OCI-LY7 (cell line): ENCODE results near the gene YOD1. TPM values are rescaled to one million over a fixed set of nuclear protein-coding genes. Genes with fewer than 3 reads are reported as not detected.
A peak's percentile ranks its signal among the peaks of the same experiment; 100 is the strongest.

Experiments used
- BruUV-seq: library from RNA; stranded (reverse); fragments of 400-500 nt; replicated peaks from 2 replicates; lab custom pipeline; 2021; lab: Mats Ljungman, UMichigan
- CTCF ChIA-PET: fragments of 300-600 bp; sonication (Branson Sonifier 250); formaldehyde crosslinking; loops from one replicate; lab custom pipeline; 2022; ENCODE audit warnings: antibody characterized with exemption; ENCODE audit not compliant: unreplicated experiment; lab: Charles Lee
- POLR2A ChIA-PET: fragments of 300-600 bp; sonication (Branson Sonifier 250); formaldehyde crosslinking; loops from one replicate; lab custom pipeline; 2022; ENCODE audit warnings: antibody characterized with exemption; lab: Charles Lee
- DNase-seq: peaks from one replicate; pipeline ENCODE4 v3.0.0-alpha.2; 2015; ENCODE audit warnings: low spot score
- H2AFZ ChIP-seq: fragments of 200-600 bp; sonication (generic), shearing (Covaris generic); 2 replicates; pipeline ENCODE4 v1.6.1; 2014; ENCODE audit warnings: mild to moderate bottlenecking, antibody characterized with exemption, low read length, moderate library complexity
- H3K27ac ChIP-seq: fragments of 200-600 bp; sonication (generic); 2 replicates; pipeline ENCODE4 v1.5.1; 2014; ENCODE audit warnings: mixed run types, low read depth, mild to moderate bottlenecking, moderate library complexity, low read length, inconsistent platforms; ENCODE audit not compliant: poor library complexity, severe bottlenecking
- H3K36me3 ChIP-seq: fragments of 200-600 bp; sonication (generic); 2 replicates; pipeline ENCODE4 v1.6.1; 2014; ENCODE audit warnings: mild to moderate bottlenecking, antibody characterized with exemption, low read length, moderate library complexity, mixed read lengths; ENCODE audit not compliant: insufficient read depth
- H3K4me1 ChIP-seq: fragments of 200-600 bp; sonication (generic); 2 replicates; pipeline ENCODE4 v1.5.1; 2014; ENCODE audit warnings: mild to moderate bottlenecking, low read length; ENCODE audit not compliant: insufficient read depth, poor library complexity, severe bottlenecking
- H3K4me2 ChIP-seq: fragments of 200-600 bp; sonication (generic); 2 replicates; pipeline ENCODE4 v1.6.1; 2014; ENCODE audit warnings: mild to moderate bottlenecking, low read length
- H3K4me3 ChIP-seq: fragments of 200-600 bp; sonication (generic); 2 replicates; pipeline ENCODE4 v1.5.1; 2014; ENCODE audit warnings: mild to moderate bottlenecking, low read depth, low read length; ENCODE audit not compliant: poor library complexity, severe bottlenecking
- H3K79me2 ChIP-seq: fragments of 200-600 bp; sonication (generic); 2 replicates; pipeline ENCODE4 v1.6.1; 2016; ENCODE audit warnings: low read depth, mild to moderate bottlenecking, low read length, moderate library complexity, mixed read lengths; ENCODE audit not compliant: insufficient read depth
- H3K9me2 ChIP-seq: fragments of 200-600 bp; sonication (generic); 2 replicates; pipeline ENCODE4 v1.6.1; 2016; ENCODE audit warnings: mild to moderate bottlenecking, low read length, mixed read lengths; ENCODE audit not compliant: insufficient read depth
- H3K9me3 ChIP-seq: fragments of 200-600 bp; sonication (generic); 2 replicates; pipeline ENCODE4 v1.6.1; 2014; ENCODE audit warnings: mild to moderate bottlenecking, mixed run types, low read length, mixed read lengths
- H4K20me1 ChIP-seq: fragments of 200-600 bp; sonication (generic); 2 replicates; pipeline ENCODE4 v1.6.1; 2014; ENCODE audit warnings: mild to moderate bottlenecking, antibody characterized with exemption, low read length, moderate library complexity, mixed read lengths; ENCODE audit not compliant: insufficient read depth
- EZH2phosphoT487 ChIP-seq: fragments of 200-600 bp; sonication (generic); IDR thresholded peaks from 2 replicates; pipeline ENCODE4 v1.6.1; 2018; ENCODE audit warnings: low read depth, borderline replicate concordance, mild to moderate bottlenecking, mixed run types, antibody characterized with exemption, low read length, moderate library complexity, mixed read lengths
- intact Hi-C: fragments of 100-400 bp; cut with micrococcal nuclease; formaldehyde crosslinking; loops from one replicate; pipeline ENCODE4 v1.10.0; 2022; ENCODE audit not compliant: unreplicated experiment
- total RNA-seq, 2 experiments: library from RNA; depleted of rRNA in 1 of 2; stranded (reverse); fragments of >200 nt in 1 of 2; shearing (Covaris generic) in 1 of 2; gene quantifications; 2 replicates each; pipeline ENCODE4 v1.2.3, GENCODE V29; 2014 to 2022
- TF ChIP-seq, protein P1 (sequence below): fragments of 200-600 bp; sonication (generic); conservative IDR thresholded peaks from 2 replicates; pipeline ENCODE4 v1.5.1; 2014; ENCODE audit warnings: mild to moderate bottlenecking, antibody characterized with exemption, low read length, moderate library complexity, mixed read lengths

The YOD1 gene
- total RNA-seq, 2 experiments from 2014 or later, result 16.2 to 16.5 TPM

DNA sequence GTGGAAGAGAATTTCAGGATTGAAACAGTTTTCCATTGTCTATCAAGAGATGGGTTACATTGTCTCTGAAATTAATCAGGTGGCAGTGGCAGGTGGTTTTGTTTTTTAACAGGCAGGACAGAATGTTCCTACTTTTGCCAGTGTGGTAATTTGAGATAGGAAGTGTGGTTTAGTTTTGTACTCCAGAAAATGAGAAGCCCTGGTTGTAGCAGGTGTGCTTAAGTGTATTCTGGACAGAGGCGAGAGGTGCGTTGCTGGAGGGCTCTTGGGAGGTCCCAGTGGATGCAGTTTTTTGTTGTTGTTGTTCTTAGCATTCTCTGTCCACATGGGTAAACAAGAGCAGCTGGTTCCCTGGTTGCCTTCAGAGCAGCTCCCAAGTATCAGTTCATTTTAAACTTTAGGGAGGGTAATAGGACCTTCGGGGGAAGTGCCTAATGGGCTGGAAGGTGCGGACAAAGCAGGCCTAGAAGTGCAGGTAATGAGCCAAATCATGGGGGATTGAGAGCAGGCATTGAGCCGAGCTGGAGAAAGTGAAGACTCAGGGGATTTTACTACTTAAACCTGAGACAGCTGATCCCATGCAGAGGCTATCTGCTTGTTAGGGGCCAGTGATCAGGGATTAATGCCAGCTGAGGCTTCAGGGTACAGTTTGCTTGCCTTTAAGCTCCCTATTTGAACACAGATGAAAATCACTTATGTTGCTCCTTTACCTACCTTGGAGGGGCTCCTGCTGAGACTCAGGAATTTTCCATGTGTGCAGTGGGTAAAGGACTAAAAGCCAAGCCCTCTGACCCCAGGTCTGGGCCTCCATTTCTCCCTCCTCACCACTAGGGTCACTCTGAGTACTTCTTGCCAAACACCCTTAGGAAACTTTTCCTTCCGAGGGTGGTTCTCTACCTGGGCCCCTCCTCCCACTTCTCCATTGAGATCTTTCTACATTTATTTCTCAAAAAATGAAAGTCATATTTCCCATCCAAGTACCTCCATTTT lies 8.2 kb upstream of the YOD1 start:
- H3K9me2 ChIP-seq, result no peaks in the 10 kb centered on the region
- H3K79me2 ChIP-seq, result no peaks in the 10 kb centered on the region
- intact Hi-C loops, result no loop called here
- H3K9me3 ChIP-seq, result no peaks in the 10 kb centered on the region
- POLR2A ChIA-PET, result interaction anchor here (0.5 to 1.2 kb wide), 3 partner anchors 21 to 407 kb away, joined by 3 read pairs; no protein-coding TSS in a partner anchor
- no peak overlapping the region for H3K4me3 ChIP-seq
- CTCF ChIA-PET, result no interaction called here
- TF ChIP-seq, protein P1, sequence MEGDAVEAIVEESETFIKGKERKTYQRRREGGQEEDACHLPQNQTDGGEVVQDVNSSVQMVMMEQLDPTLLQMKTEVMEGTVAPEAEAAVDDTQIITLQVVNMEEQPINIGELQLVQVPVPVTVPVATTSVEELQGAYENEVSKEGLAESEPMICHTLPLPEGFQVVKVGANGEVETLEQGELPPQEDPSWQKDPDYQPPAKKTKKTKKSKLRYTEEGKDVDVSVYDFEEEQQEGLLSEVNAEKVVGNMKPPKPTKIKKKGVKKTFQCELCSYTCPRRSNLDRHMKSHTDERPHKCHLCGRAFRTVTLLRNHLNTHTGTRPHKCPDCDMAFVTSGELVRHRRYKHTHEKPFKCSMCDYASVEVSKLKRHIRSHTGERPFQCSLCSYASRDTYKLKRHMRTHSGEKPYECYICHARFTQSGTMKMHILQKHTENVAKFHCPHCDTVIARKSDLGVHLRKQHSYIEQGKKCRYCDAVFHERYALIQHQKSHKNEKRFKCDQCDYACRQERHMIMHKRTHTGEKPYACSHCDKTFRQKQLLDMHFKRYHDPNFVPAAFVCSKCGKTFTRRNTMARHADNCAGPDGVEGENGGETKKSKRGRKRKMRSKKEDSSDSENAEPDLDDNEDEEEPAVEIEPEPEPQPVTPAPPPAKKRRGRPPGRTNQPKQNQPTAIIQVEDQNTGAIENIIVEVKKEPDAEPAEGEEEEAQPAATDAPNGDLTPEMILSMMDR, result peak; percentile 52
- TF ChIP-seq EZH2phosphoT487, result no peak
- H3K27ac ChIP-seq, result peak overlapping the region; percentile 62
- H3K4me1 ChIP-seq, result peaks cover 55% of the 10 kb centered on the region
- peaks cover 23% of the 10 kb centered on the region for H3K36me3 ChIP-seq
- no TSS peak for BruUV-seq
- H2AFZ ChIP-seq, result no peak overlapping the region
- peak; percentile 36 for DNase-seq
- peak overlapping the region; percentile 14 for H3K4me2 ChIP-seq
- no peaks in the 10 kb centered on the region for H4K20me1 ChIP-seq

DNA sequence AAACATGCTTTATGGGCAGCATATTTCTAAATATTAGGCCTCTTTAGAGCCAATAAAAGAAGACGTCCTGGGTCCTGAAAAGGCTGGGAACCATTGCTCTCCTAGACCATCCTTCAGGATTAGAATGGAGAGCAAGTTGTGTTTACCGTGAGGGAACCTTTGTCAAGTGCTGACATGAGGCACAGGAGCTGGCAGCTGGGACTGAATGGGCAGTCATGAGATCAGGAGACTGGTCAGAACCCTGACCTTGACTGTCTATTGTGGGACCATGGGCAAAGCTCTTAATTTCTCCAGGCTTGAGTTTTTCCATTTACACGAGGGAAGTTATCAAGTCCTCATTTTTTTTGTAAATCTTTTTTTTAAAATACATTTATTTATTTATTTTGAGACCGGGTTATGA lies 7.2 kb upstream of the YOD1 start:
- Histone ChIP-seq H3K9me2 (no peaks in the 10 kb centered on the region), H3K4me2 (peak overlapping the region; percentile 31; the same call in 1 of the 2 replicates), H2AFZ (no peak overlapping the region), H3K79me2 (no peaks in the 10 kb centered on the region), H3K27ac (peak overlapping the region; percentile 62), H3K9me3 (no peaks in the 10 kb centered on the region), H3K36me3 (peaks cover 15% of the 10 kb centered on the region; the same call in 1 of the 2 replicates), H3K4me1 (peaks cover 62% of the 10 kb centered on the region), H4K20me1 (no peaks in the 10 kb centered on the region), H3K4me3 (no peak overlapping the region)
- TF ChIP-seq EZH2phosphoT487, result no peak
- TF ChIP-seq, protein P1, result no peak
- CTCF ChIA-PET, result no interaction called here
- intact Hi-C loops, result no loop called here
- BruUV-seq, result no TSS peak
- POLR2A ChIA-PET, result interaction anchor here (0.5 to 1.2 kb wide), 3 partner anchors 20 to 408 kb away, joined by 3 read pairs; no protein-coding TSS in a partner anchor
- DNase-seq, result no peak
